Measurements from ENCODE around the gene HOXC5.

The HOXC5 gene

DNA sequence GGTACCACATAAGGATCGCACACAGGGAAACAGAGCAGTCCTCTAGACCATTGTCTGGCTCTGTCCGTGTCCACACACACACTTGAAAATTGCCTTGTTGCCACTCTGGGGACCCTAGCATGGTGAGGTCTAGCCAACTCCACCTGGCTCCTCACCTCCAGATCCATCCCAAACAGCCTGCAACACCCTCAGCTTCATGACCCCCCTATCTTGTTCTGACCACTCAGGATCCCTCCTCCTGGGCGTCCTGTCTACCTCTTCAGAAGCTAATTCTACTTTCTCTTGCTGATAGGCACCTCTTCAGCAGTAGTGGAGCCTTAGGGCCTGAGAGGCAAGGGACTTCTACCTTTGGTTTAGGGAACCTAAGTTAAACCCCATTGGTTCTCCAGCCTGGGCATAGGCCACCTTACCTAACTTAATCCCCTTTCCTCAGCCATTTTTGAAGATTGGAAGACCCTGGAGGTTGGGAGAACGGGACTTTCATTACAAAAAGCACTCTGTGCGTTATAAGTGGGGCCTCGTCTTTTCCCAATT is 697 bp upstream of the HOXC5 start:
- WGBS (ENCODE audit: insufficient coverage): 48% methylated on average over 4 of the region's 6 CpGs
- no peak for DNase-seq
- H3K4me3 ChIP-seq (ENCODE audit: control insufficient read depth in 1 of 7, extremely low read depth in 1 of 7, insufficient read depth in 4 of 7, low read depth in 2 of 7, low read length in 6 of 7): no peak overlapping the region
- peaks cover 0 to 15% (median 2%) of the 10 kb centered on the region in 5 experiments for H3K9me3 ChIP-seq (ENCODE audit: control extremely low read depth in 1 of 5, control insufficient read depth in 4 of 5, insufficient read depth in 2 of 5, low read depth in 1 of 5, low read length in 4 of 5)
- ChIA-PET CTCF (interaction anchor here (0.6 to 7.3 kb wide), 29 partner anchors 8 to 500 kb away, joined by 3 to 90 read pairs (median 6); partner anchors contain the start of genes HOXC4, HOXC8, HOXC9 and SMUG1), POLR2A (interaction anchor here (0.6 kb wide), 2 partner anchors 9 to 168 kb away, joined by 3 read pairs; no protein-coding TSS in a partner anchor)
- H3K36me3 ChIP-seq (ENCODE audit: control insufficient read depth in 4 of 4, insufficient read depth in 4 of 4, low read length in 3 of 4): no peaks in the 10 kb centered on the region
- peaks cover 19 to 100% (median 73%) of the 10 kb centered on the region in 5 experiments for H3K27me3 ChIP-seq (replicated peaks in 2 of 5; ENCODE audit: control insufficient read depth in 4 of 5, insufficient read depth in 5 of 5, low read length in 4 of 5)
- H3K27ac ChIP-seq (ENCODE audit: insufficient read depth in 1 of 2, low read depth in 1 of 2, low read length in 2 of 2, poor library complexity in 1 of 2, severe bottlenecking in 2 of 2): no peak overlapping the region
- peaks cover 0 to 27% (median 12%) of the 10 kb centered on the region in 4 experiments for H3K4me1 ChIP-seq (ENCODE audit: control extremely low read depth in 1 of 4, control insufficient read depth in 4 of 4, insufficient read depth in 4 of 4, low read length in 3 of 4)

DNA sequence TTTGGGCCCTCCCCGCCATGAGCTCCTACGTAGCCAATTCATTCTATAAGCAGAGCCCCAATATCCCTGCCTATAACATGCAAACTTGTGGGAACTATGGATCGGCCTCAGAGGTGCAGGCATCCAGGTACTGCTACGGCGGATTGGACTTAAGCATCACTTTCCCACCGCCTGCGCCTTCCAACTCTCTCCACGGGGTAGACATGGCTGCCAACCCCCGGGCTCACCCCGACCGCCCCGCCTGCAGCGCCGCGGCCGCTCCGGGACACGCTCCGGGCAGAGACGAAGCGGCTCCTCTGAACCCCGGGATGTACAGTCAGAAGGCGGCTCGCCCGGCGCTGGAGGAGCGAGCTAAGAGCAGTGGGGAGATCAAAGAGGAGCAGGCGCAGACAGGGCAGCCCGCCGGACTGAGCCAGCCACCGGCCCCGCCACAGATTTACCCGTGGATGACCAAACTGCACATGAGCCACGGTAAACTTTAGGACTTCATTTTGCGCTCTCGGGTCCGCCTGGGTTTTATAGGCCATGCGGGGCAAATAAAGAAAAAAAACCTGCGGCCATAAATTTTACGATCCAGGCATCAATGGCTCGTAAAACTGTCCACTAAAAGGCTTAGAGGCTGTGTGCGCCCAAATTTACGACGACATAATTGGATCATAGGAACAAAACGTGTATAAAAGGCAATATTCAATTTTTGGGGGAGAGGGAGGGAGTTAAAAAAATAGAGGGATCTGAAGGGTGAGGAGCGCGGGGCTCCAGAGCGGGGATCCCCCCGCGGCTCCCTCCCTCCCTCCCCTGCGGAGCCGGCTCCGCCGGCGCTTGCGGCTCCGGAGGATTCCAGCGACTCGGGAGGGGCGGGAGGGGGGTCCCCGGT is 493 bp downstream of the HOXC5 start:
- Histone ChIP-seq H3K4me3 (ENCODE audit: control insufficient read depth in 1 of 7, extremely low read depth in 1 of 7, insufficient read depth in 4 of 7, low read depth in 2 of 7, low read length in 6 of 7) (peak overlapping the region in 2 of 7 experiments; percentile 8 to 17), H3K4me1 (ENCODE audit: control extremely low read depth in 1 of 4, control insufficient read depth in 4 of 4, insufficient read depth in 4 of 4, low read length in 3 of 4) (peaks cover 0 to 27% (median 12%) of the 10 kb centered on the region in 4 experiments), H3K9me3 (ENCODE audit: control extremely low read depth in 1 of 5, control insufficient read depth in 4 of 5, insufficient read depth in 2 of 5, low read depth in 1 of 5, low read length in 4 of 5) (peaks cover 0 to 15% (median 2%) of the 10 kb centered on the region in 5 experiments), H3K36me3 (ENCODE audit: control insufficient read depth in 4 of 4, insufficient read depth in 4 of 4, low read length in 3 of 4) (no peaks in the 10 kb centered on the region), H3K27ac (ENCODE audit: insufficient read depth in 1 of 2, low read depth in 1 of 2, low read length in 2 of 2, poor library complexity in 1 of 2, severe bottlenecking in 2 of 2) (no peak overlapping the region), H3K27me3 (replicated peaks in 2 of 5; ENCODE audit: control insufficient read depth in 4 of 5, insufficient read depth in 5 of 5, low read length in 4 of 5) (peaks cover 17 to 100% (median 73%) of the 10 kb centered on the region in 5 experiments)
- POLR2A ChIA-PET: no interaction called here
- WGBS (ENCODE audit: insufficient coverage): 3% methylated on average over 43 of the region's 61 CpGs
- CTCF ChIA-PET: interaction anchor here (1.0 to 7.3 kb wide), 24 partner anchors 8 to 288 kb away, joined by 3 to 90 read pairs (median 7); partner anchors contain the start of genes HOXC4, HOXC8 and SMUG1
- DNase-seq: no peak

DNA sequence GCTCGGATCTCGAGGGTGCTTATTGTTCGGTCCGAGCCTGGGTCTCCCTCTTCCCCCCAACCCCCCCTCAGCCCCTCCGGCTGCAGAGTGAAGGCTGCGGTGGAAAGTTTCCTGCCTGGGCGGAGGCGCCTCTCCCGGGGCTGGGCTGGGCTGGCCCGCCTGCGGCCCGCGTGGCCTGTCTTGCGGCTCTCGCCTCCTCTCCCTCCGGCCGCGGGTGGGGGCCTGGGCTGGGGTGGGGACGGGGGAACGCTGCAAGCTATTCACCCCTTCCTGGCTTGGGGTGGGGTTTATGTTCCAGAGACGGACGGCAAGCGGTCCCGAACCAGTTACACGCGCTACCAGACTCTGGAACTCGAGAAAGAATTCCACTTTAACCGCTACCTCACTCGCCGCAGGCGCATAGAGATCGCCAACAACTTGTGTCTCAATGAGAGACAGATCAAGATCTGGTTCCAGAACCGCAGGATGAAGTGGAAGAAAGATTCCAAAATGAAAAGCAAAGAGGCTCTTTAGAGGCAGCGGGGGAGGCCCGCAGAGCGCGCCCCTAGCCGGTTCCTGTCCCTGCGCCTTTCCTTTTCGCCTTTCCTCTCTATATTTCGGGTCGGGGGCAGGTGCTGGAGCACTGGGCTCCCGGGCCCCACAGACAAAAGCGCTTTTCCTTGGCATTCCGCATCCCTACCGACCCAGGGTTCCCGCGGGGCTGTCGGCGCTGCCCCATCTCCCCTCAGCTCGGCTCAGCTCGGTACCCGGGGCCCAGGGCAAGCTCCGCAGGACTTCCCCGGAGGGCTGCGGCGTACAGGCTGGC is 1.3 kb downstream of the HOXC5 start:
- H3K4me1 ChIP-seq (ENCODE audit: control extremely low read depth in 1 of 4, control insufficient read depth in 4 of 4, insufficient read depth in 4 of 4, low read length in 3 of 4): peaks cover 0 to 27% (median 12%) of the 10 kb centered on the region in 4 experiments
- H3K36me3 ChIP-seq (ENCODE audit: control insufficient read depth in 4 of 4, insufficient read depth in 4 of 4, low read length in 3 of 4): no peaks in the 10 kb centered on the region
- no peak for DNase-seq
- H3K4me3 ChIP-seq (ENCODE audit: control insufficient read depth in 1 of 7, extremely low read depth in 1 of 7, insufficient read depth in 4 of 7, low read depth in 2 of 7, low read length in 6 of 7): peak overlapping the region in 2 of 7 experiments; percentile 28 to 36
- POLR2A ChIA-PET: no interaction called here
- peaks cover 25 to 100% (median 71%) of the 10 kb centered on the region in 5 experiments for H3K27me3 ChIP-seq (replicated peaks in 2 of 5; ENCODE audit: control insufficient read depth in 4 of 5, insufficient read depth in 5 of 5, low read length in 4 of 5)
- WGBS (ENCODE audit: insufficient coverage): 3% methylated on average over 53 of the region's 57 CpGs
- H3K27ac ChIP-seq (ENCODE audit: insufficient read depth in 1 of 2, low read depth in 1 of 2, low read length in 2 of 2, poor library complexity in 1 of 2, severe bottlenecking in 2 of 2): no peak overlapping the region
- CTCF ChIA-PET: interaction anchor here (0.7 to 7.3 kb wide), 4 partner anchors 105 to 180 kb away, joined by 3 to 90 read pairs (median 28); partner anchors contain the start of gene SMUG1
- peaks cover 0 to 15% (median 2%) of the 10 kb centered on the region in 5 experiments for H3K9me3 ChIP-seq (ENCODE audit: control extremely low read depth in 1 of 5, control insufficient read depth in 4 of 5, insufficient read depth in 2 of 5, low read depth in 1 of 5, low read length in 4 of 5)

DNA sequence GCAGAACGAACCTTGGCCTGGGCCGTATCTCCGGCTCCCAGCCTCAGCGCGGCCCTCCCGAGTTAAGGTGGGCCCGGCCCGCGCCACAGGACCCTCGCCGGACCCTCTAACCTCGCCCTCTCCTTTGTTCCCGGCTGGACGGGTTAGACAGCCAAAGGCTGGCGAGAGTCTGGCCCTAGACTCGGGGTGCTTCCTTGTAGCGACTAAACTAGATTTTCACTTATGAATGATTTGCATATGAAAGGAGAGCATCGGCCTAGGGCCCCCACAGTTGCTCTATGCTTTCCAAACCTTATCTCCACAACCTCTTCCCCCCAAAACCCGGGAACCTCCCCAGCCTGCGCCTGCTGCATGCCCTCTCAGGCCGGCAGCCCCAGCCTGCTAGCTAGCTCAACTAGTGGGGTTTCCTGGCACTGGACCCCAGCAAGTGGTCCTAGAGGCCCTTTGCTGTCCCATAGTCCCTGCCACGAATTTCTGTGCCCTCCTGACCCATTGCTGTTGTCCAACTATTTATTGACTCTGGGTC is 2.0 kb downstream of the HOXC5 start:
- ChIA-PET POLR2A (no interaction called here), CTCF (interaction anchor here (0.7 to 7.3 kb wide), 5 partner anchors 21 to 180 kb away, joined by 3 to 90 read pairs (median 4); partner anchors contain the start of gene SMUG1)
- Histone ChIP-seq H3K9me3 (ENCODE audit: control extremely low read depth in 1 of 5, control insufficient read depth in 4 of 5, insufficient read depth in 2 of 5, low read depth in 1 of 5, low read length in 4 of 5) (peaks cover 0 to 15% (median 2%) of the 10 kb centered on the region in 5 experiments), H3K4me1 (ENCODE audit: control extremely low read depth in 1 of 4, control insufficient read depth in 4 of 4, insufficient read depth in 4 of 4, low read length in 3 of 4) (peaks cover 0 to 27% (median 10%) of the 10 kb centered on the region in 4 experiments), H3K27me3 (replicated peaks in 2 of 5; ENCODE audit: control insufficient read depth in 4 of 5, insufficient read depth in 5 of 5, low read length in 4 of 5) (peaks cover 28 to 100% (median 71%) of the 10 kb centered on the region in 5 experiments), H3K36me3 (ENCODE audit: control insufficient read depth in 4 of 4, insufficient read depth in 4 of 4, low read length in 3 of 4) (no peaks in the 10 kb centered on the region), H3K4me3 (ENCODE audit: control insufficient read depth in 1 of 7, extremely low read depth in 1 of 7, insufficient read depth in 4 of 7, low read depth in 2 of 7, low read length in 6 of 7) (no peak overlapping the region), H3K27ac (ENCODE audit: insufficient read depth in 1 of 2, low read depth in 1 of 2, low read length in 2 of 2, poor library complexity in 1 of 2, severe bottlenecking in 2 of 2) (no peak overlapping the region)
- no peak for DNase-seq
- 28% methylated on average over 11 of the region's 22 CpGs for WGBS (ENCODE audit: insufficient coverage)

DNA sequence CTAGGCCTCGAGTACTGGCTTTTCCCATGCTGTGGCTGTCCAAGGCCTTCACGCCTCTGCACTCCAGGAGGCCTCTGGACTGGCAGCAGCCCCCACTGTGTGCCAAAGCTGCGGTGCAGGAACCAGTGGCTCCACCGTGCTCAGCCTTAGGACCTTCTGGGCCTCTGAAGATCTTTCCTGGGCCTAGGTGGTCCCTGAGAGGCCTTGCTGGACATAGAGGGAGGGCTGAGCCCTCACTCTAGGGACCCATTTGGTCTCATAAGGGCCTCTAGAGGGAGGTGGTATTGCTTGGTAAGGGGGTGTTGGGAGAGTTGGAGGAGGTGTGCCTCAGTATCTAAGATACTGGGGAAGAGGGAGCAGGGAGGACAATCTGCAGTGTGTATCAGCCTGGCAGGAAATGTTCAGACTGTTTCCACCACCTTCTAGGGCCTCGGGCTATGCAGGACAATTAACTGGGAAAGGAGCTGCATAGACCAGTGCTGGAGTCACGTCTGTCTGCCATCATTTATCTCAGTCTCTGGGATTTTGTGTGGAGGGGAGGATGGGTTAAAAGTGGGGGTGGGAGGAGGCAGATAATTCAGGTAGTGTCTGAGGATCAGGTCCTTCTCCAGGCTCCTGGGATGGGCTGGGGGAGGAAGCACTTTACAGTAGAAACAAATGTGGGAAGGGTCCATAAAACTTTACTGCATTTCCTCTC is 2.9 kb downstream of the HOXC5 start:
- peaks cover 0 to 27% (median 10%) of the 10 kb centered on the region in 4 experiments for H3K4me1 ChIP-seq (ENCODE audit: control extremely low read depth in 1 of 4, control insufficient read depth in 4 of 4, insufficient read depth in 4 of 4, low read length in 3 of 4)
- no peak for DNase-seq
- 85% methylated on average over 5 of the region's 6 CpGs for WGBS (ENCODE audit: insufficient coverage)
- ChIA-PET POLR2A (no interaction called here), CTCF (interaction anchor here (0.7 to 7.3 kb wide), 6 partner anchors 20 to 179 kb away, joined by 3 to 90 read pairs (median 6); partner anchors contain the start of gene SMUG1)
- H3K36me3 ChIP-seq (ENCODE audit: control insufficient read depth in 4 of 4, insufficient read depth in 4 of 4, low read length in 3 of 4): no peaks in the 10 kb centered on the region
- no peak overlapping the region for H3K27ac ChIP-seq (ENCODE audit: insufficient read depth in 1 of 2, low read depth in 1 of 2, low read length in 2 of 2, poor library complexity in 1 of 2, severe bottlenecking in 2 of 2)
- peaks cover 28 to 100% (median 74%) of the 10 kb centered on the region in 5 experiments for H3K27me3 ChIP-seq (replicated peaks in 2 of 5; ENCODE audit: control insufficient read depth in 4 of 5, insufficient read depth in 5 of 5, low read length in 4 of 5)
- H3K9me3 ChIP-seq (ENCODE audit: control extremely low read depth in 1 of 5, control insufficient read depth in 4 of 5, insufficient read depth in 2 of 5, low read depth in 1 of 5, low read length in 4 of 5): peaks cover 0 to 15% (median 2%) of the 10 kb centered on the region in 5 experiments
- no peak overlapping the region for H3K4me3 ChIP-seq (ENCODE audit: control insufficient read depth in 1 of 7, extremely low read depth in 1 of 7, insufficient read depth in 4 of 7, low read depth in 2 of 7, low read length in 6 of 7)
